NCI-H187 (cell line): ENCODE results near the gene THADA.

Source experiments
- DNase-seq, 2 experiments: peaks; one replicate each; lab custom pipeline; 2025; lab: John Stamatoyannopoulos, UW

Gene THADA

GRCh38 chr2:43250015-43250414 is 345.8 kb downstream of the THADA start:
- no peak for DNase-seq

GRCh38 chr2:43248621-43249020 is 347.2 kb downstream of the THADA start:
- DNase-seq, result no peak

- DNase-seq, result no peak
These were observed 349.2 kb downstream of the THADA start for GRCh38 chr2:43246641-43247040.

- DNase-seq, result no peak
These were observed 354.3 kb downstream of the THADA start for GRCh38 chr2:43241558-43241957.

GRCh38 chr2:43240766-43241150 is 355.1 kb downstream of the THADA start:
- DNase-seq, result no peak

- DNase-seq, result no peak
These were observed 355.7 kb downstream of the THADA start for GRCh38 chr2:43239981-43240765.

- DNase-seq, result no peak
These were observed 357.0 kb downstream of the THADA start for GRCh38 chr2:43238813-43239212.

GRCh38 chr2:43238176-43238575 is 357.7 kb downstream of the THADA start:
- DNase-seq, result no peak

- DNase-seq, result no peak
These were observed 362.3 kb downstream of the THADA start for GRCh38 chr2:43233218-43234212.

GRCh38 chr2:43230951-43231827 is 364.6 kb downstream of the THADA start:
- no peak for DNase-seq

- no peak for DNase-seq
These were observed 365.4 kb downstream of the THADA start for GRCh38 chr2:43230351-43230885.

GRCh38 chr2:43228756-43229659 is 366.8 kb downstream of the THADA start:
- DNase-seq, result no peak

- no peak for DNase-seq
These were observed 367.5 kb downstream of the THADA start for GRCh38 chr2:43228321-43228751.

- DNase-seq, result no peak
These were observed 368.0 kb downstream of the THADA start for GRCh38 chr2:43227830-43228281.

GRCh38 chr2:43226955-43227829 is 368.6 kb downstream of the THADA start:
- peak; percentile 75 to 84 for DNase-seq

- DNase-seq, result peak; percentile 81 to 94
These were observed 369.3 kb downstream of the THADA start, which contains the start of gene ZFP36L2 for GRCh38 chr2:43226558-43226954. Gene ZFP36L2, minus strand, starts transcription at chr2:43226606. Its CDS starts 291 bp downstream, at chr2:43226315.

GRCh38 chr2:43225788-43226557 is 369.9 kb downstream of the THADA start:
- DNase-seq, result no peak

- no peak for DNase-seq
These were observed 370.6 kb downstream of the THADA start for GRCh38 chr2:43225093-43225787.
